Endodermal cell (in vitro differentiated cells): Measurements from ENCODE around the gene IL18. TPM values are rescaled to one million over a fixed set of nuclear protein-coding genes. Genes with fewer than 3 reads are reported as not detected.
"Not testable (repeated sequence)": the region's sequence is repeated elsewhere in the genome, so short reads cannot be mapped to it uniquely, and the experiment has no call there.

Experiments
- DNase-seq: peaks from one replicate; pipeline ENCODE4 v3.0.0-alpha.2; 2017
- H3K27ac ChIP-seq: 2 replicates; pipeline ENCODE4 v1.5.1; 2013; ENCODE audit warnings: mild to moderate bottlenecking, low read depth, low read length, moderate library complexity
- H3K27me3 ChIP-seq: 2 replicates; pipeline ENCODE4 v1.6.1; 2013; ENCODE audit warnings: mild to moderate bottlenecking, low read length, moderate library complexity; ENCODE audit not compliant: insufficient read depth, control insufficient read depth, poor library complexity, severe bottlenecking
- H3K36me3 ChIP-seq: 2 replicates; pipeline ENCODE4 v1.7.0; 2013; ENCODE audit warnings: mild to moderate bottlenecking, low read length, moderate library complexity; ENCODE audit not compliant: control insufficient read depth, insufficient read depth
- H3K4me1 ChIP-seq: one replicate; pipeline ENCODE4 v1.7.0; 2013; ENCODE audit warnings: low read length; ENCODE audit not compliant: control insufficient read depth, insufficient read depth
- H3K4me3 ChIP-seq: 2 replicates; pipeline ENCODE4 v1.5.1; 2013; ENCODE audit warnings: mild to moderate bottlenecking, low read length, moderate library complexity
- H3K9ac ChIP-seq: 2 replicates; pipeline ENCODE4 v1.6.1; 2013; ENCODE audit warnings: mild to moderate bottlenecking, low read length, moderate library complexity; ENCODE audit not compliant: poor library complexity, severe bottlenecking; ENCODE audit errors: extremely low read depth
- H3K9me3 ChIP-seq: 2 replicates; pipeline ENCODE4 v1.6.1; 2013; ENCODE audit warnings: mild to moderate bottlenecking, low read length, moderate library complexity; ENCODE audit not compliant: control insufficient read depth
- H3K27ac Mint-ChIP-seq: 2 replicates; pipeline ENCODE4 v1.8.0; 2020; ENCODE audit warnings: mixed read lengths
- H3K27me3 Mint-ChIP-seq: 2 replicates; pipeline ENCODE4 v1.8.0; 2021; ENCODE audit warnings: mild to moderate bottlenecking, mixed read lengths; ENCODE audit not compliant: insufficient read depth
- H3K36me3 Mint-ChIP-seq: 2 replicates; pipeline ENCODE4 v1.8.0; 2020; ENCODE audit warnings: low read depth, mixed read lengths
- H3K4me1 Mint-ChIP-seq: 2 replicates; pipeline ENCODE4 v1.8.0; 2020; ENCODE audit warnings: mixed read lengths
- H3K4me3 Mint-ChIP-seq: 2 replicates; pipeline ENCODE4 v1.8.0; 2020; ENCODE audit warnings: mild to moderate bottlenecking, moderate library complexity, mixed read lengths
- H3K9me3 Mint-ChIP-seq: 2 replicates; pipeline ENCODE4 v1.8.0; 2020; ENCODE audit warnings: mild to moderate bottlenecking, mixed read lengths
- CTCF ChIP-seq: fragments of 200-600 bp; sonication (generic); conservative IDR thresholded peaks from 2 replicates; pipeline ENCODE4 v1.5.0; 2021; ENCODE audit warnings: antibody characterized with exemption, mild to moderate bottlenecking
- WGBS, 2 experiments: methylation state at CpG; one replicate each; pipeline versions ENCODE4 v1.1.5 to v1.1.7; 2013; ENCODE audit warnings: missing lambda C conversion rate in 2 of 2, mixed read lengths in 1 of 2; ENCODE audit not compliant: insufficient coverage in 1 of 2, insufficient read length in 1 of 2; 5-methylcytosine and 5-hydroxymethylcytosine counted together
- total RNA-seq, 2 donors: library from RNA; stranded (reverse); fragmentation: NEBNext Ultra II Directional in 1 of 2; extraction: Animal tissue kit (Norgen Biotek cat#: 25700) in 1 of 2; gene quantifications; 2 replicates in 1 of 2; 3 replicates in 1 of 2; pipeline ENCODE4 v1.2.1, GENCODE V29; 2021

The IL18 gene
- total RNA-seq, 2 donors from 2014 or later = 1.00 TPM; not detected in 1

GRCh38 chr11:112162761-112163546 lies 940 bp downstream of the IL18 start:
- Histone ChIP-seq H3K36me3 (no peaks in the 10 kb centered on the region), H3K9ac (no peak overlapping the region), H3K27me3 (no peaks in the 10 kb centered on the region), H3K4me3 (no peak overlapping the region), H3K4me1 (no peaks in the 10 kb centered on the region), H3K9me3 (no peaks in the 10 kb centered on the region), H3K27ac (no peak overlapping the region)
- Mint-ChIP-seq H3K4me1 (no peaks in the 10 kb centered on the region), H3K9me3 (no peaks in the 10 kb centered on the region), H3K27ac (no peak overlapping the region), H3K27me3 (peaks cover 2% of the 10 kb centered on the region), H3K36me3 (no peaks in the 10 kb centered on the region), H3K4me3 (no peak overlapping the region)
- 90% methylated on average over 5 to 6 of the region's 6 CpGs for WGBS, 2 experiments
- no peak for TF ChIP-seq CTCF
- DNase-seq = no peak

- H3K9me3 Mint-ChIP-seq, DNase-seq, H3K4me1 ChIP-seq, H3K36me3 ChIP-seq, H3K4me3 ChIP-seq, H3K36me3 Mint-ChIP-seq, H3K9me3 ChIP-seq, H3K4me1 Mint-ChIP-seq, H3K27ac Mint-ChIP-seq, H3K27ac ChIP-seq, H3K4me3 Mint-ChIP-seq, H3K27me3 Mint-ChIP-seq, H3K27me3 ChIP-seq, H3K9ac ChIP-seq: not testable (repeated sequence)
- WGBS, 2 experiments = 100% methylated on average over 1 of the region's 1 CpG; no CpG with 5 or more reads in 1 of the 2 experiments
Measured at GRCh38 chr11:112162200-112162599, 1.7 kb downstream of the IL18 start.

- no peaks in the 10 kb centered on the region for H3K9me3 ChIP-seq
- H3K4me1 ChIP-seq = no peaks in the 10 kb centered on the region
- no peaks in the 10 kb centered on the region for H3K4me1 Mint-ChIP-seq
- no peaks in the 10 kb centered on the region for H3K27me3 Mint-ChIP-seq
- H3K36me3 Mint-ChIP-seq = no peaks in the 10 kb centered on the region
- no peaks in the 10 kb centered on the region for H3K27me3 ChIP-seq
- no peak overlapping the region for H3K4me3 ChIP-seq
- no peak for DNase-seq
- H3K9ac ChIP-seq = no peak overlapping the region
- H3K4me3 Mint-ChIP-seq = no peak overlapping the region
- H3K36me3 ChIP-seq = no peaks in the 10 kb centered on the region
- no peak overlapping the region for H3K27ac Mint-ChIP-seq
- no peaks in the 10 kb centered on the region for H3K9me3 Mint-ChIP-seq
- no peak for TF ChIP-seq CTCF
- H3K27ac ChIP-seq = no peak overlapping the region
- WGBS, 2 experiments = 100% methylated on average over 1 of the region's 1 CpG; no CpG with 5 or more reads in 1 of the 2 experiments
Measured at GRCh38 chr11:112161012-112161411, 2.9 kb downstream of the IL18 start.
